T47D (cell line): ENCODE data around the gene UQCRH.
"Not testable (repeated sequence)": the region's sequence is repeated elsewhere in the genome, so short reads cannot be mapped to it uniquely, and the experiment has no call there.

Source experiments
- DNase-seq, 2 experiments: peaks; one replicate each; pipeline versions ENCODE4 v3.0.0 to v3.0.0-alpha.2; 2011 to 2012; ENCODE audit warnings: low read depth in 1 of 2, low spot score in 1 of 2
- JUND ChIP-seq: IDR thresholded peaks from 2 replicates; pipeline ENCODE4 v1.6.1; 2012; ENCODE audit warnings: low read depth
- in situ Hi-C: cut with HindIII; loops from 2 replicates; pipeline ENCODE4 v1.10.0; 2016; ENCODE audit warnings: low sequenced_read_pairs, low pct_unique_long_range_greater_than_20kb

UQCRH gene

DNA sequence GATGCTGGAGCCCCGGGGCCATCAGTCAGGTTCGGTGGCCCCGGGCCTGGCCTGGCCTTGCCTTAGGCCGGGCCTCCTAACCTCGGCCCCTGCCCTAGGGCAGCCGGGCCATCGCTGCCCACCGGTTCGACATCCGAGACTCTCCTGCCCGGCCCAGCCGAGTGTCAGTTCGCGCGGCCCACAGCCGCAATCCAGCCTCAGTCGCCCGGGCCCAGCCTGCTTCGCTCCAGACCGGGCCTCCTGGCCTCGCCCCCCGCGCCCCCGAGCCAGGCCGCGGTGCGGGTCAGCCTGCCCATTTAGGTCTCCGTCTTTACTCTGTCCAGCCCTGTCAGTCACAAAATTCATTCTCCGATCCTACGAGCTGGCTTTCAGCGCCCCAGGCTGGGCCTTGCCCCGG, 859 bp upstream of the UQCRH start:
- TF ChIP-seq JUND, result no peak
- DNase-seq, result no peak
- in situ Hi-C loops, result no loop called here

DNA sequence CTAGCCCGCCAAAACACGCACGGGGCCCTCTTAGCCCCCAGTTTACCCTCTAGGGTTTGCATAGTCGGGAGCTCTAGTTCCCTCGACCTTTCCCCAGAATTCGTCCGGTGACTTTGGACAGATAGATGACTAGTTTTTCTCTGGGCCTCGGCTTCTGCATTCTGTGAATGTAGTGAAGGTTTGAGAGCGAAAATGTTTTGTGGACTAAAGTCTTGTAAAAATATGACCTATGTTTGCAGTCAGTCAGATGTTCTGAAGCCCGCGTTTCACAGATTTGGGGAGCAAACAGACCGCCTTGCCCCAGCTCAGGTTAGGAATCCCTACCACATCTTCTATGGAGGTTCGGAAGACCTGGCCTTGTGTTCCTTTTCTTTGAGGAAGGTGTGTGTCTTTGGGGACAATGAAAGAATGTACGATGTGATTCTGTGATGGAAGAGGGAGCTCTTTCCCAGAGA, 401 bp downstream of the UQCRH start:
- peak in 1 of 2 experiments; percentile 13 for DNase-seq
- TF ChIP-seq JUND, result no peak
- in situ Hi-C loops, result no loop called here

DNA sequence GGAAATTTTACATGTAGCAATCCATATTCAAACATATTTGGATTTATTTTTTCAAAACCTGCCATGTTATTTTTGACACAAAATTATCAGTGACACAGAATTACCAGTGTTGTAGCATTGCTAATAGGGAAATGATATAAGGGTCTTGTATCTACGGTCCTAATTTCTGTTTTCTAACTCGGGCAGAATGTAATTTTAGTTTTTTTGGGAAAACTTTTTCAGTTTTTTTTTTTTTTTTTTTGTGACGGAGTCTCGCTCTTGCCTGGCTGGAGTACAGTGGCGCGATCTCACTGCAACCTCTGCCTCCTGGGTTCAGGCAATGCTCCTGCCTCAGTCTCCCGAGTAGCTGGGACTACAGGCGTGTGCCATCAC, 2.6 kb downstream of the UQCRH start:
- TF ChIP-seq JUND, result no peak
- no peak for DNase-seq
- in situ Hi-C loops, result no loop called here

DNA sequence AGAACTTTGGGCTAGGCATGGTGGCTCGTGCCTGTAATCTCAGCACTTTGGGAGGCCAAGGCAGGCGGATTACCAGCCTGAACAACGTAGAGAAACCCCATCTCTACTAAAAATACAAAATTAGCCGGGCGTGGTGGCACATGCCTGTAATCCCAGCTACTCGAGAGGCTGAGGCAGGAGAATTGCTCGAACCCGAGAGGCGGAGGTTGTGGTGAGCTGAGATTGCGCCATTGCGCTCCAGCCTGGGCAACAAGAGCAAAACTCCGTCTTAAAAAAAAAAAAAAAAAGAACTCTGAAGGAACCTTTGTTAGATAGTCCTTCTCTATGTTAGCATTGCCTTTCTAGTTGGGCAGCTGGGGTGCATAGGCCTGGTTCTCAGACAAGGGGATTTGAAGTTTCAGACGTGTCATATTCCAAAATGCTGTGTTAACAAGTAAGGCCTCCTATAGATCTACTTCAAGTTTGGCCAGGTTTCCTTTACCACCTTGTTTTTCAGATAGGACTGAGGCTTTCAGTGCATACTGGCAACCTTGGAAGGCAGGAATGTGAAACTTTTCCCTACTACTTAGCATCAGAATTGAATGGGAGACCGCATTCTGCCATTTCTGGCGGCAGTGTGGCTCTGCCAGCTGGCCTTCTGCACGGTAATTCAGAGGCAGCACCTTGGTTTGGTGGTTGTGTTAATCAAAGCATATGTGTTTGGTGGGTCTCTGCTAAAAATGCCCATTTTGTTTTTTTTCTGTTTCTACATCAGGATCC, 6.1 kb downstream of the UQCRH start:
- no peak for DNase-seq
- TF ChIP-seq JUND, result no peak
- in situ Hi-C loops, result no loop called here

DNA sequence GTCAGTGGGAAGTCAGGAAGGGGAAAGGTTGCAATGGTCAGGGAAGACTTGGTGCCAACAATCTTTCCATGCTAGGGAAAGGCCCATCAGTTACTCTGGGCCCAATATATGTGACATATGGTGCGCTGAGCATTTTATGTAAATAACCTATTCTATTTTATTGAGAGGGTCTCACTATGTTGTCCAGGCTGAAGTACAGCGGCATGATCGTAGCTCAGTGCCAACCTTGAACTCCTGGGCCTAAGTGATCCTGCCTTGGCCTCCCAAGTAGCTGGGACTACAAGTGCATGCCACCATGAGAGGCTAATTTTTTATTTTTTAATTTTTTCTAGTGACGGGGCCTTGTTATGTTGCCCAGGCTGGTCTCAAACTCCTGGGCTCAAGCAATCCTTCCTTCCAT, 6.8 kb downstream of the UQCRH start:
- DNase-seq, result no peak
- TF ChIP-seq JUND, result no peak
- in situ Hi-C loops, result no loop called here

DNA sequence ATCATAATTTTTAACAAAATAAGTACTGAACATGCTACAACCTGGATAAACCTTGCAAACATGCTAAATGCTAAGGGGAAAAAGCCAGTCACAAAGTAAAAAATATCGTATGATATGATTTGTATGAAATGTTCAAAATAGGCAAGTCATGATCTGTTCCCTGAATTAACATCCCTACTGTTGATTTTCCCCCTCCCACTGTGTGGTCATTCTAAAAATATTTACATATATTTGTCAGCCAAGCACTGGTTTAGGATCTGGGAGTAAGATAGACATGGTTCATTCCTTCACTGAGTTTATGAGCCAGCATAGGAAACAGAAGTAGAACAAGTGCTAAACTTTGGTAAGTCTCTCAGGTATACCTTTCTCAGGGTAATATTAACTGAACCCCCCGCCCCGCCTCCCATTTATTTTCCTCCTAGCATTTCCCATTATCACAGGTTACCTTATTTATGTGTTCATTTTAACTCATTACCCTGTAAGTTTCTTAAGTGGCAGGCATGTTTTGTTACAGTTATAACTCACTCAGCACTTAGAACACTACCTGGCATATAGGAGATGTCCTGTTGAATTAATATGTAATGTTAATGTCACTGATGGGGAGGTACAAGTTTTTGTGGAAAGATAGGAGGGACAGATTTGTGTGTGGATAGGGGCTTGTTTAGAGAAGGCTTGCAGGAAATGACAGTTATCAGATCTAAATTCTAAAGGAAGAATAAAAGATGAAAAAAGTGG, 12.3 kb downstream of the UQCRH start:
- TF ChIP-seq JUND, result no peak
- DNase-seq, result no peak
- in situ Hi-C loops, result no loop called here

DNA sequence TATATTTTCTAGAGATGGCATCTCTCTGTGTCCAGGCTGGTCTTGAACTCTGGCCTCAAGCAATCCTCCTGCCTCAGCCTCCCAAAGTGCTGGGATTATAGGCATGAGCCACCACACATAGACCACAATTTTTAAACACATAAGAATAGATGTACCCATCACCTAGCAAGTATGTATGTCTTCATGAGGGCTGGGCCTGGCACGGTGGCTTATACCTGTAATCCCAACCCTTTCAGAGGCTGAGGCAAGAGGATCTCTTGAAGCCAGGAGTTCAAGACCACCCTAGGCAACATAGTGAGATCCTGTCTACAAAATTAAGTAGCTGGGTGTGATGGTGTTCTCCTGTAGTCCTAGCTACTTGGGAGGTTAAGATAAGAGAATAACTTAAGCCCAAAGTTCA, 13.8 kb downstream of the UQCRH start:
- DNase-seq, result no peak
- in situ Hi-C loops, result no loop called here
- no peak for TF ChIP-seq JUND

DNA sequence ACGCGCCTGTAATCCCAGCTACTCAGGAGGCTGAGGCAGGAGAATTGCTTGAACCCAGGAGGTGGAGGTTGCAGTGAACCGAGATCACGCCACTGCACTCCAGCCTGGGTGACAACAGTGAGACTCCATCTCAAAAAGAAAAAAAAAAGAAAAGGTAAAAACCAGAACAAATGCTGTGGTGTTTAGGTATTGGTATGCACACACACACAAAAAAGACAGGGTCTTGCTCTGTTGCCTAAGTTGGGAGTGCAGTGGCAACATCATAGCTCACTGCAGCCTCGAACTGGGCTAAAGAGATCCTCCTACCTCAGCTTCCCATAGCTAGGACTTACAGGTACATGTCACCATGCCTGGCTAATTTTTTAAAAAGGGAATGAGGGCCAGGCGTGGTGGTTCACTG, 15.8 kb downstream of the UQCRH start:
- DNase-seq, in situ Hi-C loops: not testable (repeated sequence)

DNA sequence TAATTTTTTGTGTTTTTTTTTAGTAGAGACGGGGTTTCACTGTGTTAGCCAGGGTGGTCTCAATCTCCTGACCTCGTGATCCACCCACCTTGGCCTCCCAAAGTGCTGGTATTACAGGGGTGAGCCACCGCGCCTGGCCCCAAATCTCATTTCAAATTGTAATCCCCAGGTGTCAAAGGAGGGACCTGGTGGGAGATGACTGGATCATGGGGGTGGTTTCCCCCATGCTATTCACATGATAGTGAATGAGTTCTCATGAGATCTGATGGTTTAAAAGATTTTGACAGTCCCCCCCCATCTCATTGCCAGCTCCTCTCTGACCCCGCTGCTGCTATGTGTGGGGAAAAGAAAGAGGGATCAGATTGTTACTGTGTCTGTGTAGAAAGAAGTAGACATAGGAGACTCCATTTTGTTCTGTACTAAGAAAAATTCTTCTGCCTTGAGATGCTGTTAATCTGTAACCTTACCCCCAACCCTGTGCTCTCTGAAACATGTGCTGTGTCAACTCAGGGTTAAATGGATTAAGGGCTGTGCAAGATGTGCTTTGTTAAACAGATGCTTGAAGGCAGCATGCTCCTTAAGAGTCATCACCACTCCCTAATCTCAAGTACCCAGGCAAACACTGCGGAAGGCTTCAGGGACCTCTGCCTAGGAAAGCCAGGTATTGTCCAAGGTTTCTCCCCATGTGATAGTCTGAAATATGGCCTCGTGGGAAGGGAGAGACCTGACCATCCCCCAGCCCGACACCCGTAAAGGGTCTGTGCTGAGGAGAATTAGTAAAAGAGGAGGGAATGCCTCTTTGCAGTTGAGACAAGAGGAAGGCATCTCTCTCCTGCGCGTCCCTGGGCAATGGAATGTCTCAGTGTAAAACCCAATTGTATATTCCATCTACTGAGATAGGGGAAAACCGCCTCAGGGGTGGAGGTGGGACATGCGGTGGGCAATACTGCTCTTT, 16.7 kb downstream of the UQCRH start:
- in situ Hi-C loops, DNase-seq: not testable (repeated sequence)

DNA sequence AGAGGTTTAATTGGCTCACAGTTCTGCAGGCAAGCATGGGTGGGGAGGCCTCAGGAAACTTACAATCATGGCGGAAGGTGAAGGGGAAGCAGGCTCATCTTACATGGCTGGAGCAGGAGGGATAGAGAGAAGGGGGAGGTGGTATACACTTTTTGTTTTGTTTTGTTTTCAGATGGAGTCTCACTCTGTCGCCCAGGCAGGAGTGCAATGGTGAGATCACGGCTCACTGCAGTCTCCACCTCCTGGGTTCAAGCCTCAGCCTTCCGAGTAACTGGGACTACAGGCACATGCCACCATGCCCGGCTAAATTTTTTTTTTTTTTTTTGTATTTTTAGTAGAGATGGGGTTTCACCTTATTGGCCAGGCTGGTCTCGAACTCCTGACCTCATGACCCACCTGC, 18.7 kb downstream of the UQCRH start:
- in situ Hi-C loops, DNase-seq: not testable (repeated sequence)

DNA sequence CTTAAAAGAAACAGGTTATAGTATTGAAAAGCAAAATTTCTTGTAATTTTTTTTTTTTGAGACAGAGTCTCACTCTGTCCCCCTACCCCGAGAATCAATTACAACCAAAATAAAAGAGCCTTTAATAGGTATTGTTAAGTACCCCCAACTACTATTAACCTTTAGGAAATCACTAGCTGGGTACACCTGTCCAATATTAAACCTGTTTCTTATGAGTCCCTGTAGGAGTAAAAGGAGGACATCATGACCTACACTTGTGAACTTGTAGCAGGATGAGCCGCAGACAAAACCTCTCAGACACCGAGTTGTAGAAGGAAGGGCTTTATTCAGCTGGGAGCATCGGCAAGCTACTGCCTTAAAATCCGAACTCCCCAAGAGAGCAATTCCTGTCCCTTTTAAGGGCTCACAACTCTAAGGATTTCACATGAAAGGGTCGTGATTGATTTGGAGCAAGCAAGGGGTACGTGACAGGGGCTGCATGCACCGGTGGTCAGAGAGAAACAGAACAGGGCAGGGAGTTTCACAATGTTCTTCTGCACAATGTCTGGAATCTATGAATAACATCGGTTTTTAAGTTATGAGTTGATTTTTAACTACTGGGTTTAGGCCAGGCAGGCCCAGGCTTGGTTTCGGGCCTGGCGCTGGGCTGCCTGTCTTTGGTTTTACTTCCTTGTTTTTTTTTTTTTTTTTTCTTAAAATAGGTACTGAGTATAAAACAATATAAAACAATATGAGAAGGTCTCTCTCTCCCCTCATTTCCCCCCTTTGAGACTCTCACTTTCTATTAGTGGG, 22.0 kb downstream of the UQCRH start:
- DNase-seq, in situ Hi-C loops: not testable (repeated sequence)

DNA sequence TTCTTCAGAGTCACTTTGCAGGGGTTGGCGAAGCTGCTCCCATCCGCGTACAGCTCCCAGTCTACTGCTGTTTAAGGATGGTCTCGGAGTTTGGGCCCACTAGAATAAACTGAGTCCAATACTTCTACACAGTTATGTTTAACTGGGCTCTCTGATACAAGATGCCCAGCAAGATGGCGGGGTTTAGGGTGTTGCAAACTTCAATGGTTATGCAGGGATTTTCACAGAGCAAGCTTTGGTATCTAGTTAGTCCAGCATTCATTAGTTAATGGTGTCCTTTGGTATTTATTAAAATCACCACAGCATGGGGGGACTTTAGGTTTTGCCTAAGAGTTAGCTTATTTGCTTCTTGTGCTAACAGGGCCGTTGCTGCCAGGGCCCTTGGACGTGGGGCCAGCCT, 24.7 kb downstream of the UQCRH start:
- DNase-seq, in situ Hi-C loops: not testable (repeated sequence)

DNA sequence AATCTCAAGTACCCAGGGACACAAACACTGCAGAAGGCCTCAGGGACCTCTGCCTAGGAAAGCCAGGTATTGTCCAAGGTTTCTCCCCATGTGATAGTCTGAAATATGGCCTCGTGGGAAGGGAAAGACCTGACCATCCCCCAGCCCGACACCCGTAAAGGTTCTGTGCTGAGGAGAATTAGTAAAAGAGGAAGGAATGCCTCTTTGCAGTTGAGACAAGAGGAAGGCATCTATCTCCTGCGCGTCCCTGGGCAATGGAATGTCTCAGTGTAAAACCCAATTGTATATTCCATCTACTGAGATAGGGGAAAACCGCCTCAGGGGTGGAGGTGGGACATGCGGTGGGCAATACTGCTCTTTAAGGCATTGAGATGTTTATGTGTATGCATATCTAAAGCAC, 26.3 kb downstream of the UQCRH start:
- in situ Hi-C loops, DNase-seq: not testable (repeated sequence)

DNA sequence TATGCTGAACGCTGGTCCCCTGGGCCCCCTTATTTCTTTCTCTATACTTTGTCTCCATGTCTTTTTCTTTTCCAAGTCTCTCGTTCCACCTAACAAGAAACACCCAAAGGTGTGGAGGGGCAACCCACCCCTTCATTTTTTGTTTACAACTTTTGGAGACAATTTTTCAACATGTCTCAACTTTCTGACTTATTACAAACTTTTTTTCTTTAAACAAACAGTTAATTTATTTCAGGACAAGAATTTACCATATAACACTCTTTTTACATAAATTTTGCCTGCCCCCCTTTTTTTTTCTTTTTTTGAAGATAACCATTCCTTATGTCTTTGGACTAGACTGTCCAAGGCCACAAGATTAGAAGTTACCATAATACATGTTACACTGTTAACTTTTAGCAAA, 26.9 kb downstream of the UQCRH start:
- DNase-seq, in situ Hi-C loops: not testable (repeated sequence)

DNA sequence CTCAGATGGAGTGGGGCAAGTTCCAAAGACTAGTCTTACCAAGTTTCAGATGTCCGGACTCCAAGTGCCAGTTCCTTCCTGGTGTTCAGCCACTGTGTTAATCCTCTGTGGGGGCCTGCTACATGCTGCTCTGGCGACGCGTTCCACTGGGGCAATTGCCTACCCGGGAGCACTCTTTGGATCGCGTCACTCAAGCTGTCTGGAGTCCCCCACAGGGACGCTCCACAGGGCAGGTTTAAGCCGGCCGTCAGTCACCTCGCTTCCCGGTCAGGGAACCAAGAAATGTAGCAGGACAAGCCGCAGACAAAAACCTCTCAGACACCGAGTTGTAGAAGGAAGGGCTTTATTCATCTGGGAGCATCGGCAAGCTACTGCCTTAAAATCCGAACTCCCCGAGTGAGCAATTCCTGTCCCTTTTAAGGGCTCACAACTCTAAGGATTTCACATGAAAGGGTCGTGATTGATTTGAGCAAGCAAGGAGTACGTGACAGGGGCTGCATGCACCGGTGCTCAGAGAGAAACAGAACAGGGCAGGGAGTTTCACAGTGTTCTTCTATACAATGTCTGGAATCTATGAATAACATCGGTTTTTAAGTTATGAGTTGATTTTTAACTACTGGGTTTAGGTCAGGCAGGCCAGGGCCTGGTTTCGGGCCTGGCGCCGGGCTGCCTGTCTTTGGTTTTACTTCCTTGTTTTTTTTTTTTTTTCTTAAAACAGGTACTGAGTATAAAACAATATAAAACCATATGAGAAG, 28.5 kb downstream of the UQCRH start:
- in situ Hi-C loops, DNase-seq: not testable (repeated sequence)
